Right hindlimb (tissue), 1 donor: ENCODE measurements around the gene TMTC2.

ENCODE experiments used
- DNase-seq: peaks from one replicate; pipeline ENCODE4 v3.0.0-alpha.2; 2018

Gene TMTC2

DNA sequence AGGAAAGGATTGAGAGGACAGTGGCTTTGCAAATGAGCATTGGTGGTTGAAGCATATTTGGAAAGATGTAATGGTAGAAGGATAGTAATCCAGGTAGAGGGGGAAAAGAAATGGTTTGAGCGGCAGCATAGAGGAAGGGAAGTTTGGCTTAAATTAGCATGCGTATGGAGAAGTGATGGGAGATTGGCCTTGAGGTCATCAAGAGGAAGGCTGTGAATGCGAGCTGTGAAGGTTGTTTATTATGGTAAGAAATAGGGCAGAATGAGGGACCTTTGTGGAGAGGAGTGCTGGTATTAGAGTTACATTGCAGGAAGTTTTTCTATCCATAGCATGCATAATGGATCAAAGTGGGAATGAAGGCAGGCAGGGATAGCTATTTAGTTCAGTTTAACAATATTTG is 162.1 kb downstream of the TMTC2 start:
- no peak for DNase-seq

DNA sequence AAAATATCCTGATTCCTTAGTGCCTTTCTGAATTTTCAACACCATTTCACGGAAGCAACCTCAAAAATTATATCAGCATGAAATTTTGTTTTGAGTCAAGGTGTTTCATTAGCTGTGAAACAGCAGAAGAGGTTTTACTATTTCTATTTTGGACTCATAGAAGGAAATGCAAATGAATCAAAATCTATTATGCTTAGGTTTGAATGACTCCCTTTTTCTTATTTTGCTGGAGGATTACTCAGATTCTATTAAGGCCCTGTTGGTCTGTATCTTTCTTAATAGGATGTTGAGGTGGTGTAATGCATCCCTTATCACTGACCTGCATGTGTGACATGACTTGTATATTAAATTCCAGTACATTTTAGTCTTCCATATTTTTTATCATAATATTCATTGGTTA is 165.8 kb downstream of the TMTC2 start:
- DNase-seq, result no peak

GRCh38 chr12:82855872-82856271 is 169.2 kb downstream of the TMTC2 start:
- no peak for DNase-seq

- DNase-seq, result no peak
Observed at GRCh38 chr12:82857276-82857675, 170.6 kb downstream of the TMTC2 start.

DNA sequence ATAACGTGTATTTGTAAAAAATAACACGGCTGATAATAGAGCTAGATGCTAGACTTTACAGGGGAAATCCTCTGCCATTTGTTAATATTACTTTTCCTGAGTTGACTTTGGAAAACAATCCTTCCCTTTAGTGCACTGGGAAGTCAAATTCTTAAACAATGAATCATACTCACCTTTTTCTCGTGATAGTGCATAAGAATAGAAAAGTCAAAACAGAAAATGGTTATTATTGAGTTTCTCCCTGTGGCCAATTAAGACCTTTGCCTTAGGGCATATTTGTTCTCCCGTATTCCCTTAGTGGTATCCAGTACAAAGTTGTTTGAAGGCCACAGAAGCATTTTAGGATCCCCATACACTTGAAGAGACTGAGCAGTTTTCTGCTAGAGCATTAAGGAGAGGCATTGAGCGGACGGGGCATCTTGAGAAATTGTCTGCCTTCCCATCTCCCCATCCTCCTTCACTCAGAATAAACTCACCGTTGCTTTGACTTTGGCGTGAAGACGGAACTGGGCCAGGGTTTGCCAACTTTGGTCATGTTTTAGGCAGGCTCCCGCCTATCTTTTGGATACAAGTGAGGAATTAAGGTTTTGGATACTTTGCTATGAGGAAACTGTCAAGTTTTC is 171.3 kb downstream of the TMTC2 start:
- DNase-seq, result no peak

- no peak for DNase-seq
Observed at GRCh38 chr12:82858534-82858917, 171.8 kb downstream of the TMTC2 start.

- DNase-seq, result no peak
Observed at GRCh38 chr12:82862069-82862841, 175.5 kb downstream of the TMTC2 start.

DNA sequence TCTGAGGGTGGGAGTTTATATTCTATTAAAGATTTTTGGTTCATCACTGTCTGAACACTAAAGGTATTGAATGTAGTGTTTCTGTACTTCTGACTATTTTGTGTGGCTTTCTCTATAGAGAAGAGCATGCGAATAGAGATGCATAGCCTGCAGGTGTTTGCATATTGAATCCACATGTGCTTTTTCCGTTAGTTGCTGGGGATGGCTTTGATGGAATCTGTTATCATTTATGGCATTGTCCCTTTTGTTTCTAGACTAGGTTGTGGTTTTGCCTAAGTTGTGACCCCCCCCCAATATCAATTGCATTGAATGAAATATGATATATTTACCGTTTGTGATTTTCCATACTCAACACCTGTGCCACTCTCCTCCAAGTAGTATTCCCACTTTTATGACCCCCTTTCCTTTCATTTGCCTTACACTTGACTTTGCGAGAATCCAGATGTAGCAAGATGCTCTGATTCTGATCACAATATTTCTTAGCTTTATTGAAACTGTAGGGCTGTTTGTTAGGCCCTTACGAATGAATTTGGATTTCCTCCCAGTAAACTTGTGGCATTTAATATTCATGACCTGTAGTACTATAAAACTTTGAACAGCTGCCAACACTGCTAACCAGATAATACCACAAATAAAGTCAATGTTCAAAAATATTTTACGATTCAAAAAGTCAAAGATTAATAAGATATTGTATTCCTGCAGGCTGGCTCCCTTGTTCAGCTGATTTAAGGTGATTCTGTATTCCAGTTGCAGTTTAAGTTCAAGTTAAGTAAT is 176.4 kb downstream of the TMTC2 start:
- DNase-seq, result no peak

- no peak for DNase-seq
Observed at GRCh38 chr12:82866227-82866775, 179.6 kb downstream of the TMTC2 start.

DNA sequence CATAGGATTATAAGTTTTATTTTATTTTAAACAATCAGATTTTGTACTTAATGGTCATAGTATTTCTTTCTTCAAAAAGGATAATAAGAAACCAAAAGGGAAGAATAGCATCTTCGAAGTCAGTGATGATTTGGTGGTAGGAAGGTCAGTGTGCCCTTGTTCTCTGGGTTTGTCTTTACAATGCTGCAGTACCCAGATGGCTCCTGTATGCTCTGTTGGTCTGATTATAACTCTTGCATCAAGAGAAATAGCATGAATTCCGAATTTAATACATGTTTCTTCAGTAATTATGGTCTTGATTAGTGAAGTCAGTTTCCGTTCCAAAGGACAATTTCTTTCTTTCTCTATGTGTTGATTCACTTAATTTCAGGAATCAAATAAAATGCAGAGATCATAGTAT is 180.2 kb downstream of the TMTC2 start:
- DNase-seq, result no peak

- no peak for DNase-seq
Observed at GRCh38 chr12:82867762-82868500, 181.2 kb downstream of the TMTC2 start.

DNA sequence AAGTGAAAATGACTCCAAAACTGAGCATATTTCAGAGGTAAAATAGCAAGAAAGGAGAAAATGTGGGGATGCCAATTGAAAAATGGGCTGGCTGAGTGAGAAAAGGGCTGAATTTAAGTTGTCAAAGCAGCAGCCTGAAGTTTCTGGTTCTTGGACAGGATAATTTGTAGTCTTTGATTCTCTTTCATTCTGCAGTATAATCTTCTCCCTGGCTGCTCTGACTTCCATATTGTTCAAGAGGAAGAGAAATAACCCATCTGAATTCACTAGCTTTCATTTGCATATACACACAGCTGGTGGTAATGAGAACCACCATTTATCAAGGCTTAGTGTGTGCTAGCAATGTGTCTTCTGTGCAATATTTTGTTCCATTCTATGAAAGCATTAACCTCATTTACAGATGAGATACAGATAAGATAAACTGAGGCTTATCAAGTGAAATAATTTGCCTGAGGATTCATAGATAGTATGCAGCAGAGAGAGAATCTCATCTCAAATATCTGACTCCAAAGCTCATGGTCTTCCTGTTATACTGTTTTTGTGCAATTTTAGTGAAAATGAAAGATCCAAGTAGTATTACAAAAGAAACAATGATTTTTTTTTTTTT is 184.2 kb downstream of the TMTC2 start:
- no peak for DNase-seq

DNA sequence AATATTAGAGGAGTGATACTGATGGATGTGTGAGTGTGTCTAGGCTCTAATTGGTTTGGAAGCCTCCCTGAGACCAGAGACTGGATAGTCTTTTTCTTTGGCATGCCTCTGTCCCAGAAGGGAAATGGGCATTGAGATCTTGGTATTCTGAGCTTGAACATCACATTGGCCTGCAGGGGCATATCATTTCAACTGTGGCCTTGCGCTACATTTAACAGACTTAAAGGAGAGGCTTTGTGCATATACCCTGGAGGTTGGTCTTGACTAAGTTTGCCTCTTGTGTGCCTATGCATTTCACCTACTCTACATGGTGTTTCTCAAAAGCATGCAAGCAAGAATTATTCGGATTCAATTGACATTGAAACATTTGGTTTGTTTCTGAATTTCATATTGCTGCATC is 185.4 kb downstream of the TMTC2 start:
- DNase-seq, result no peak

GRCh38 chr12:82873309-82873708 is 186.6 kb downstream of the TMTC2 start:
- DNase-seq, result no peak

GRCh38 chr12:82873951-82874350 is 187.2 kb downstream of the TMTC2 start:
- DNase-seq, result no peak

GRCh38 chr12:82874945-82875344 is 188.2 kb downstream of the TMTC2 start:
- no peak for DNase-seq

DNA sequence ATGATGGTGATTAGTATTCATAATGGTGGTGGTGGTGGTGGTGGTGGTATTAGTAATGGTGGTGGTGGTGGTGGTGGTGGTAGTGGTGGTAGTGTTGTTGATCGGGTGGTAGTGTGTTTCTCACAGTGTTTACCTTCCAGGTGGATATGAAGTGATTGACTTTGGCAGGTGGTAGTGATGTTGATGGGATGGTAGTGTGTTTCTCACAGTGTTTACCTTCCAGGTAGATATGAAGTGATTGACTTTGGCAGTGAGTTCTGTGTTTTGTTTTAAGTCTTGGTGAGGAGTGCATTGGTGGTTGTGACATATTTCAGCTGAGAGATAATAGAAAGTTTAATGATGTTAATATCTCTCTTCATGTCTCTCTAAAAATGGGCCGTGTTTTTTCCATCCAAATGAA is 189.4 kb downstream of the TMTC2 start:
- no peak for DNase-seq

GRCh38 chr12:82877963-82878362 is 191.3 kb downstream of the TMTC2 start:
- no peak for DNase-seq

GRCh38 chr12:82880442-82880901 is 193.8 kb downstream of the TMTC2 start:
- no peak for DNase-seq

- no peak for DNase-seq
Observed at GRCh38 chr12:82883394-82884355, 197.0 kb downstream of the TMTC2 start.

DNA sequence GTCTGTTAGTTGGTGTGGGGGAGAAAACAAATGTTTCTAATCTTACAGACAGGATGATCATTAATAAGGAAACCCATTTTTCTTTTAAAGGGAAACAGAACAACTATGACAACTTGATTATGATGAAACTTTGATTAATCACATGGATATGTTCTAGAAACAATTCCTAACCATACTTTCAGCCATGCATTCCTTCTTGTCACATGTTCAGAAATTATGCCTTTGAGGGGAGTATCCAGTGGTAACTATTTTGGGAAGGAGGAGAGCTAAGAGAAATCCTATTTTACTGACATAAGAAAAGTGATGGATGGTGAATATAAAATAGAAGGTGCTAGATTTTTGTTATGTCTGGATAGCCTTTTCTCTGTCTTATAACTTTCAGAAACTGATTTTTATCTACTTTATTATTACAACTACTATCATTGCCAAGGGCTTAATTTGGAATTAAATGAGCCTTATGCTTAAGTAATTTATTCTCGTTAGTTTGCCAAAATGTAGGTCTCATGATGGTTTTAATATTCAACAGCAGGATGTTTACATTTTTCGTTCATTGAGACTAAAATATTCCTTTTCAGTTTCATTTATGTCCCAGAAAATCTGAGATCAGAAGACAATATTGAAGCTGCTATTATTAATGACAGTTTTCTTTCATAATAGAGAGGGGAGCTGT is 200.1 kb downstream of the TMTC2 start:
- DNase-seq, result no peak
